Suprapubic skin (tissue), 4 donors: ENCODE measurements around the gene PI4K2B. TPM values are rescaled to one million over a fixed set of nuclear protein-coding genes. Genes with fewer than 3 reads are reported as not detected.
"Not testable (repeated sequence)": the region's sequence is repeated elsewhere in the genome, so short reads cannot be mapped to it uniquely, and the experiment has no call there.

Experiments used
- DNase-seq, 2 donors: peaks; one replicate each; pipeline ENCODE4 v3.0.0-alpha.2; 2019; ENCODE audit warnings: low spot score in 2 of 2
- H3K27ac ChIP-seq: fragments of 200-600 bp; sonication (generic); one replicate; pipeline ENCODE4 v1.5.1; 2019
- H3K27me3 ChIP-seq: fragments of 200-600 bp; sonication (generic); one replicate; pipeline ENCODE4 v1.5.1; 2019
- H3K36me3 ChIP-seq: fragments of 200-600 bp; sonication (generic); one replicate; pipeline ENCODE4 v1.5.1; 2019
- H3K4me1 ChIP-seq: fragments of 200-600 bp; sonication (generic); one replicate; pipeline ENCODE4 v1.5.1; 2019
- H3K4me3 ChIP-seq: fragments of 200-600 bp; sonication (generic); one replicate; pipeline ENCODE4 v1.5.1; 2019; ENCODE audit warnings: mild to moderate bottlenecking
- H3K9me3 ChIP-seq: fragments of 200-600 bp; sonication (generic); one replicate; pipeline ENCODE4 v1.5.1; 2019
- CTCF ChIP-seq, 2 donors: fragments of 200-600 bp in 1 of 2; fragments of 450-650 bp in 1 of 2; sonication (generic) in 1 of 2; IDR thresholded peaks; one replicate each; pipeline ENCODE4 v1.5.1; 2016 to 2019; ENCODE audit warnings: antibody characterized with exemption in 2 of 2, mild to moderate bottlenecking in 1 of 2, moderate library complexity in 1 of 2
- EP300 ChIP-seq: sonication (generic); formaldehyde crosslinking; IDR thresholded peaks from one replicate; pipeline ENCODE4 v1.6.1; 2017; ENCODE audit warnings: antibody characterized with exemption
- POLR2A ChIP-seq, 2 donors: fragments of 450-650 bp; IDR thresholded peaks; one replicate each; pipeline ENCODE4 v1.6.1; 2017; ENCODE audit warnings: antibody characterized with exemption in 2 of 2, mild to moderate bottlenecking in 2 of 2, moderate library complexity in 2 of 2
- POLR2AphosphoS5 ChIP-seq, 3 donors: sonication (generic); formaldehyde crosslinking; IDR thresholded peaks; one replicate each; pipeline ENCODE4 v1.6.1; 2017; ENCODE audit warnings: antibody characterized with exemption in 3 of 3
- WGBS: methylation state at CpG from one replicate; pipeline ENCODE4 v1.1.5; 2018; 5-methylcytosine and 5-hydroxymethylcytosine counted together
- total RNA-seq, 4 donors: library from RNA; depleted of rRNA; stranded (reverse); fragments of >200 nt; gene quantifications; one replicate each; pipeline ENCODE4 v1.1.0, GENCODE V29; 2016

PI4K2B gene
- total RNA-seq, 4 donors from 2014 or later: 13.2 to 21.2 (median 16.3) TPM

- H3K27ac ChIP-seq: no peak overlapping the region
- TF ChIP-seq POLR2AphosphoS5 (IDR thresholded peaks at IDR 0.05): no peak
- no peak for TF ChIP-seq CTCF (IDR thresholded peaks at IDR 0.05)
- no peak for TF ChIP-seq EP300
- 58% methylated on average over 6 of the region's 6 CpGs for WGBS
These were observed 1.6 kb downstream of the PI4K2B start for GRCh38 chr4:25235401-25235800.

GRCh38 chr4:25236030-25236429, 2.2 kb downstream of the PI4K2B start:
- H3K27ac ChIP-seq, H3K9me3 ChIP-seq, H3K36me3 ChIP-seq, DNase-seq, H3K4me3 ChIP-seq, H3K27me3 ChIP-seq: not testable (repeated sequence)
- peaks cover 29% of the 10 kb centered on the region for H3K4me1 ChIP-seq
- WGBS: 96% methylated on average over 2 of the region's 2 CpGs

More at GRCh38 chr4:25235401-25235800, 1.6 kb downstream of the PI4K2B start:
- Histone ChIP-seq H3K36me3 (no peaks in the 10 kb centered on the region), H3K4me3 (peak overlapping the region; percentile 67), H3K4me1 (peaks cover 25% of the 10 kb centered on the region), H3K9me3 (no peaks in the 10 kb centered on the region), H3K27me3 (no peaks in the 10 kb centered on the region)
- no peak for DNase-seq

GRCh38 chr4:25236971-25237370, 3.1 kb downstream of the PI4K2B start:
- TF ChIP-seq POLR2AphosphoS5 (IDR thresholded peaks at IDR 0.05): no peak
- TF ChIP-seq EP300: no peak
- no peak for TF ChIP-seq CTCF (IDR thresholded peaks at IDR 0.05)
- TF ChIP-seq POLR2A (IDR thresholded peaks at IDR 0.05): no peak
- Histone ChIP-seq H3K36me3 (no peaks in the 10 kb centered on the region), H3K9me3 (no peaks in the 10 kb centered on the region), H3K27ac (no peak overlapping the region), H3K27me3 (no peaks in the 10 kb centered on the region), H3K4me1 (peaks cover 29% of the 10 kb centered on the region), H3K4me3 (no peak overlapping the region)
- DNase-seq: no peak
- WGBS: 67% methylated on average over 2 of the region's 2 CpGs

- Histone ChIP-seq H3K27ac (no peak overlapping the region), H3K36me3 (no peaks in the 10 kb centered on the region), H3K9me3 (no peaks in the 10 kb centered on the region), H3K4me1 (peaks cover 29% of the 10 kb centered on the region), H3K27me3 (no peaks in the 10 kb centered on the region), H3K4me3 (no peak overlapping the region)
- WGBS: 100% methylated on average over 1 of the region's 1 CpG
- no peak for DNase-seq
- no peak for TF ChIP-seq CTCF (IDR thresholded peaks at IDR 0.05)
- TF ChIP-seq POLR2AphosphoS5 (IDR thresholded peaks at IDR 0.05): no peak
- no peak for TF ChIP-seq EP300
- TF ChIP-seq POLR2A (IDR thresholded peaks at IDR 0.05): no peak
These were observed 4.2 kb downstream of the PI4K2B start for GRCh38 chr4:25238052-25238451.

GRCh38 chr4:25239528-25239927, 5.7 kb downstream of the PI4K2B start:
- H3K4me1 ChIP-seq: peaks cover 29% of the 10 kb centered on the region
- H3K9me3 ChIP-seq, H3K27ac ChIP-seq, H3K4me3 ChIP-seq, H3K36me3 ChIP-seq, H3K27me3 ChIP-seq, DNase-seq: not testable (repeated sequence)
- 94% methylated on average over 11 of the region's 15 CpGs for WGBS

- not testable (repeated sequence) for H3K27ac ChIP-seq, H3K27me3 ChIP-seq
- WGBS: 67% methylated on average over 1 of the region's 1 CpG
These were observed 6.9 kb downstream of the PI4K2B start for GRCh38 chr4:25240754-25241210.

GRCh38 chr4:25242195-25242594, 8.4 kb downstream of the PI4K2B start:
- H3K27me3 ChIP-seq, DNase-seq, H3K9me3 ChIP-seq, H3K27ac ChIP-seq, H3K4me3 ChIP-seq, H3K36me3 ChIP-seq: not testable (repeated sequence)
- 79% methylated on average over 3 of the region's 3 CpGs for WGBS
- H3K4me1 ChIP-seq: peaks cover 12% of the 10 kb centered on the region

More at GRCh38 chr4:25240754-25241210, 6.9 kb downstream of the PI4K2B start:
- peaks cover 21% of the 10 kb centered on the region for H3K4me1 ChIP-seq
- not testable (repeated sequence) for H3K9me3 ChIP-seq, DNase-seq, H3K4me3 ChIP-seq, H3K36me3 ChIP-seq
